H9 (cell line): ENCODE results near the gene LDLRAD4. TPM values are rescaled to one million over a fixed set of nuclear protein-coding genes. Genes with fewer than 3 reads are reported as not detected.

ENCODE experiments used
- DNase-seq: peaks from one replicate; pipeline ENCODE4 v3.0.0-alpha.2; 2017
- H2AFZ ChIP-seq: one replicate; pipeline ENCODE4 v1.6.1; 2013; ENCODE audit warnings: mild to moderate bottlenecking, low read length, control low read depth, moderate library complexity
- H2AK5ac ChIP-seq: 2 replicates; pipeline ENCODE4 v1.6.1; 2013; ENCODE audit warnings: low read length, control low read depth, mixed read lengths; ENCODE audit not compliant: insufficient read length
- H2BK120ac ChIP-seq: one replicate; pipeline ENCODE4 v1.6.1; 2013; ENCODE audit warnings: low read depth, mild to moderate bottlenecking, low read length, control low read depth, inconsistent platforms; ENCODE audit not compliant: poor library complexity, severe bottlenecking
- H2BK12ac ChIP-seq: 2 replicates; pipeline ENCODE4 v1.6.1; 2013; ENCODE audit warnings: low read length, control low read depth, mixed read lengths, low read depth; ENCODE audit not compliant: insufficient read length
- H2BK15ac ChIP-seq: 2 replicates; pipeline ENCODE4 v1.6.1; 2013; ENCODE audit warnings: low read depth, low read length, control low read depth
- H2BK20ac ChIP-seq: one replicate; pipeline ENCODE4 v1.6.1; 2013; ENCODE audit warnings: low read depth, mild to moderate bottlenecking, low read length, control low read depth, inconsistent platforms; ENCODE audit not compliant: poor library complexity, severe bottlenecking
- H2BK5ac ChIP-seq: 2 replicates; pipeline ENCODE4 v1.6.1; 2013; ENCODE audit warnings: low read length, control low read depth, mixed read lengths; ENCODE audit not compliant: insufficient read length
- H3K14ac ChIP-seq: 2 replicates; pipeline ENCODE4 v1.6.1; 2013; ENCODE audit warnings: low read length, control low read depth; ENCODE audit not compliant: insufficient read depth
- H3K18ac ChIP-seq: 2 replicates; pipeline ENCODE4 v1.6.1; 2013; ENCODE audit warnings: low read depth, mild to moderate bottlenecking, mixed read lengths, low read length, control low read depth; ENCODE audit not compliant: insufficient read length
- H3K23ac ChIP-seq: 2 replicates; pipeline ENCODE4 v1.6.1; 2013; ENCODE audit warnings: low read length, control low read depth, mixed read lengths, low read depth; ENCODE audit not compliant: insufficient read length
- H3K23me2 ChIP-seq: 2 replicates; pipeline ENCODE4 v1.6.1; 2013; ENCODE audit warnings: low read depth, mild to moderate bottlenecking, mixed read lengths, low read length, control low read depth; ENCODE audit not compliant: insufficient read length, poor library complexity, severe bottlenecking
- H3K27ac ChIP-seq: 2 replicates; pipeline ENCODE4 v1.5.1; 2013; ENCODE audit warnings: low read length, control low read depth, mixed read lengths, low read depth; ENCODE audit not compliant: insufficient read length
- H3K27me3 ChIP-seq: 2 replicates; pipeline ENCODE4 v1.6.1; 2013; ENCODE audit warnings: low read length, control low read depth, inconsistent platforms; ENCODE audit not compliant: insufficient read depth
- H3K4ac ChIP-seq: 2 replicates; pipeline ENCODE4 v1.6.1; 2013; ENCODE audit warnings: low read depth, mild to moderate bottlenecking, control low read depth, inconsistent platforms, low read length, moderate library complexity
- H3K4me1 ChIP-seq: 2 replicates; pipeline ENCODE4 v1.6.1; 2013; ENCODE audit warnings: low read length, control low read depth, inconsistent platforms; ENCODE audit not compliant: insufficient read depth
- H3K4me2 ChIP-seq: 2 replicates; pipeline ENCODE4 v1.6.1; 2013; ENCODE audit warnings: low read length, control low read depth, mixed read lengths; ENCODE audit not compliant: insufficient read length, insufficient read depth
- H3K56ac ChIP-seq: 2 replicates; pipeline ENCODE4 v1.6.1; 2013; ENCODE audit warnings: low read depth, mild to moderate bottlenecking, mixed read lengths, low read length, control low read depth; ENCODE audit not compliant: insufficient read length
- H3K79me1 ChIP-seq: 2 replicates; pipeline ENCODE4 v1.6.1; 2013; ENCODE audit warnings: low read depth, mild to moderate bottlenecking, moderate library complexity, low read length, control low read depth, inconsistent platforms; ENCODE audit not compliant: insufficient read depth, poor library complexity, severe bottlenecking
- H3K79me2 ChIP-seq: 2 replicates; pipeline ENCODE4 v1.6.1; 2013; ENCODE audit warnings: low read length, control low read depth, inconsistent platforms; ENCODE audit not compliant: insufficient read depth
- H3K9ac ChIP-seq: 2 replicates; pipeline ENCODE4 v1.6.1; 2013; ENCODE audit warnings: low read length, control low read depth, mixed read lengths; ENCODE audit not compliant: insufficient read length; ENCODE audit errors: extremely low read depth
- H3K9me3 ChIP-seq: one replicate; pipeline ENCODE4 v1.6.1; 2013; ENCODE audit warnings: low read depth, low read length, inconsistent platforms; ENCODE audit not compliant: control insufficient read depth
- H3T11ph ChIP-seq: one replicate; pipeline ENCODE4 v1.6.1; 2013; ENCODE audit warnings: mild to moderate bottlenecking, low read length, control low read depth, inconsistent platforms
- H4K20me1 ChIP-seq: one replicate; pipeline ENCODE4 v1.6.1; 2013; ENCODE audit not compliant: control insufficient read depth, insufficient read length, insufficient read depth
- H4K5ac ChIP-seq: 2 replicates; pipeline ENCODE4 v1.6.1; 2013; ENCODE audit warnings: low read depth, mild to moderate bottlenecking, mixed read lengths, low read length, control low read depth; ENCODE audit not compliant: insufficient read length
- H4K8ac ChIP-seq: replicated peaks from 2 replicates; pipeline ENCODE4 v1.6.1; 2013; ENCODE audit warnings: low read length, control low read depth, mixed read lengths, low read depth; ENCODE audit not compliant: insufficient read length
- H4K91ac ChIP-seq: 2 replicates; pipeline ENCODE4 v1.6.1; 2013; ENCODE audit warnings: low read depth, mild to moderate bottlenecking, moderate library complexity, mixed read lengths, low read length, control low read depth; ENCODE audit not compliant: insufficient read length
- H3K27ac Mint-ChIP-seq, 3 experiments: 2 replicates in 2 of 3; 3 replicates in 1 of 3; pipeline ENCODE4 v1.8.0; 2020 to 2021; ENCODE audit warnings: mixed read lengths in 3 of 3, mild to moderate bottlenecking in 1 of 3, moderate library complexity in 1 of 3
- H3K27me3 Mint-ChIP-seq: 2 replicates; pipeline ENCODE4 v1.8.0; 2021; ENCODE audit warnings: low read depth, mild to moderate bottlenecking, moderate library complexity, mixed read lengths
- H3K36me3 Mint-ChIP-seq, 3 experiments: 2 replicates in 2 of 3; 3 replicates in 1 of 3; pipeline ENCODE4 v1.8.0; 2020 to 2021; ENCODE audit warnings: low read depth in 3 of 3, mixed read lengths in 3 of 3; ENCODE audit not compliant: insufficient read depth in 1 of 3
- H3K4me1 Mint-ChIP-seq, 2 experiments: 2 replicates each; pipeline ENCODE4 v1.8.0; 2020; ENCODE audit warnings: mixed read lengths in 2 of 2
- H3K4me3 Mint-ChIP-seq, 2 experiments: 2 replicates in 1 of 2; 3 replicates in 1 of 2; pipeline ENCODE4 v1.8.0; 2020 to 2021; ENCODE audit warnings: mild to moderate bottlenecking in 2 of 2, mixed read lengths in 2 of 2, moderate library complexity in 1 of 2
- H3K9me3 Mint-ChIP-seq, 2 experiments: 2 replicates in 1 of 2; 3 replicates in 1 of 2; pipeline ENCODE4 v1.8.0; 2020; ENCODE audit warnings: mild to moderate bottlenecking in 2 of 2, mixed read lengths in 2 of 2, moderate library complexity in 1 of 2
- WGBS: extraction: QIAGEN DNeasy Blood & Tissue Kit; methylation state at CpG from one replicate; pipeline ENCODE4 v1.1.7; 2013; ENCODE audit warnings: missing lambda C conversion rate, low lambda C conversion rate, mixed read lengths; ENCODE audit not compliant: insufficient read length; ENCODE audit errors: extremely low coverage; 5-methylcytosine and 5-hydroxymethylcytosine counted together
- total RNA-seq: library from RNA; stranded (reverse); gene quantifications from 2 replicates; pipeline ENCODE4 v1.2.1, GENCODE V29; 2021
- TF ChIP-seq, protein P1 (sequence below): fragments of 200-600 bp; sonication (generic); conservative IDR thresholded peaks from 3 replicates; pipeline ENCODE4 v1.8.0; 2021; ENCODE audit warnings: antibody characterized with exemption, mild to moderate bottlenecking

The LDLRAD4 gene
- total RNA-seq, 1 experiment from 2014 or later = 3.9 TPM

DNA sequence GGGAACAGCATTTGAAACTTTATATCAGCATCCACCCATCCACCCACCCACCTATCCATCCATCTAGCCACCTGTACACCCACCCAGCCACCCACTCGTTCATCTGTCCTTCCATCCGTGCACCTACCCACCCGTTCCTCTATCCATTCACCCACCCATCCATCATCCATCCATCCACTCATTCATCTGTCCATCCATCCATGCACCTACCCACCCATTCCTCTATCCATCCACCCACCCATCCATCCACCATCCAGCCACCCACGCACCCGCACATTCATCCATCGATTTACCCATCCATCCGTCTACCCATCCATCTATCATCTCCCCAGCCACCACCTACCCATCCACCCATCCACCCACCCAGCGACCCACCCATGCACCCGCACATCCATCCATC, 24.8 kb downstream of the LDLRAD4 start:
- Histone ChIP-seq H2AFZ (no peak overlapping the region), H2BK5ac (no peak overlapping the region), H4K91ac (no peak overlapping the region), H4K5ac (no peak overlapping the region), H3K56ac (no peak overlapping the region), H4K8ac (no peak overlapping the region), H2BK20ac (no peak overlapping the region), H3K23ac (no peak overlapping the region), H2BK120ac (no peak overlapping the region), H3K79me1 (no peaks in the 10 kb centered on the region), H4K20me1 (no peaks in the 10 kb centered on the region), H3K9me3 (no peaks in the 10 kb centered on the region), H3K27me3 (no peaks in the 10 kb centered on the region), H3K9ac (no peak overlapping the region), H3T11ph (no peak overlapping the region), H3K4ac (no peak overlapping the region), H3K18ac (no peak overlapping the region), H2AK5ac (no peak overlapping the region), H2BK12ac (no peak overlapping the region), H3K4me1 (no peaks in the 10 kb centered on the region), H3K14ac (no peak overlapping the region), H2BK15ac (no peak overlapping the region), H3K23me2 (no peaks in the 10 kb centered on the region), H3K79me2 (no peaks in the 10 kb centered on the region), H3K4me2 (no peak overlapping the region), H3K27ac (no peak overlapping the region)
- peaks cover 6% of the 10 kb centered on the region for H3K27me3 Mint-ChIP-seq
- peaks cover 0 to 3% of the 10 kb centered on the region in 2 experiments; a peak in 2 of 5 replicates for H3K9me3 Mint-ChIP-seq
- TF ChIP-seq, protein P1, sequence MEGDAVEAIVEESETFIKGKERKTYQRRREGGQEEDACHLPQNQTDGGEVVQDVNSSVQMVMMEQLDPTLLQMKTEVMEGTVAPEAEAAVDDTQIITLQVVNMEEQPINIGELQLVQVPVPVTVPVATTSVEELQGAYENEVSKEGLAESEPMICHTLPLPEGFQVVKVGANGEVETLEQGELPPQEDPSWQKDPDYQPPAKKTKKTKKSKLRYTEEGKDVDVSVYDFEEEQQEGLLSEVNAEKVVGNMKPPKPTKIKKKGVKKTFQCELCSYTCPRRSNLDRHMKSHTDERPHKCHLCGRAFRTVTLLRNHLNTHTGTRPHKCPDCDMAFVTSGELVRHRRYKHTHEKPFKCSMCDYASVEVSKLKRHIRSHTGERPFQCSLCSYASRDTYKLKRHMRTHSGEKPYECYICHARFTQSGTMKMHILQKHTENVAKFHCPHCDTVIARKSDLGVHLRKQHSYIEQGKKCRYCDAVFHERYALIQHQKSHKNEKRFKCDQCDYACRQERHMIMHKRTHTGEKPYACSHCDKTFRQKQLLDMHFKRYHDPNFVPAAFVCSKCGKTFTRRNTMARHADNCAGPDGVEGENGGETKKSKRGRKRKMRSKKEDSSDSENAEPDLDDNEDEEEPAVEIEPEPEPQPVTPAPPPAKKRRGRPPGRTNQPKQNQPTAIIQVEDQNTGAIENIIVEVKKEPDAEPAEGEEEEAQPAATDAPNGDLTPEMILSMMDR = no peak
- H3K4me1 Mint-ChIP-seq = peaks cover 23 to 29% of the 10 kb centered on the region in 2 experiments
- peak; percentile 8 for DNase-seq
- no peak overlapping the region; a peak in 1 of 7 replicates for H3K27ac Mint-ChIP-seq
- H3K36me3 Mint-ChIP-seq = no peaks in the 10 kb centered on the region
- 95% methylated on average over 5 of the region's 9 CpGs for WGBS
- H3K4me3 Mint-ChIP-seq = no peak overlapping the region
